GM21423 (cell line): ENCODE results near the gene EIF3J.

Experiments used
- ATAC-seq: cut with Tn5 transposase; IDR thresholded peaks from one replicate; pipeline ENCODE4 v1.9.1; 2021; ENCODE audit warnings: mild to moderate bottlenecking, moderate library complexity; ENCODE audit not compliant: unreplicated experiment

Gene EIF3J

DNA sequence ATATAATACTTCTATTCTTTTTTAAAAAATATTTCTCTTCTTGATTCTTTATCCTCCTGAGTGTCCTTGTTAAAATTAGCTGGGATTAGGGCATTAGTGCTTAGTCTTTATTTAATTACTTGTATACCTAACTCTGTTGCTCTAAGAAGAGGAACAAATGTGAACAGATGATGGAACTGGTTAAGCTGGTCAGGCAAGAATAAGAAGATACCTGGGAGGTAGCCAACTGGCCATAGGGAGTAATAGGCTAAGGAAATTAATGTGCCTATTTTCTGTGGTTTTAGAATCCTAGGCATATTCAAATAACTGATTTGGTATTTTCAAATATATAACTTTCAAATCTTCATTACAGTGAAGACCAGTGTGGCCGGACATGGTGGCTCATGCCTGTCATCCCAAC, 54.4 kb downstream of the EIF3J start:
- no peak for ATAC-seq

DNA sequence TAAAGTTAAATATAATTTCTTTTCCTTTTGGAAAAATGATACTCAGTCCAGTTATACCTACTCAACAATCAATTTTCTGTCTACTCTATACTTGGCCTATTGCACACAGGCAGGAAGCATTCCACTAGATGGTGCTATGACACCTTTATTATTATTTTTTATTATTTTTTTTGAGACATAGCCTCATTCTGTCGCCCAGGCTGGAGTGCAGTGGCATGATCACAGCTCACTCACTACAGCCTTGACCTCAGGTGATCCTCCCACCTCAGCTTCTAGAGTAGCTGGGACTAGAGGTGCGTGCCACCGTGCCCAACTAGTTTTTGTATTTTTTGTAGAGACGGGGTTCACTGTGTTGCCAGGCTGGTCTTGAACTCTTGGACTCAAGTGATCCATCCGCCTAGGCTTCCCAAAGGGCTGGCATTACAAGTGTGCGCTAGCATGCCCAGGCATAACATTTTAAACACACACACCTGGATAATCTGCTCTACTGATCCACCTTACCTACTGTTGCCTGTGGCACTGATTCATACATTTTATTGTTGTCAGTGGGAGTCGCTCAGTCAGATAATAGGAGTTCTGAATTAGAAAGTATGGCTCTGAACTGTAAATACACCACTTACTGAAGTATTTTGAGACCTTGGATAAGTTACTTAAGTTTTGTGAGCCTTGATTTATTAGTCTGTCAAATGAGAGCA, 56.2 kb downstream of the EIF3J start:
- ATAC-seq = no peak

DNA sequence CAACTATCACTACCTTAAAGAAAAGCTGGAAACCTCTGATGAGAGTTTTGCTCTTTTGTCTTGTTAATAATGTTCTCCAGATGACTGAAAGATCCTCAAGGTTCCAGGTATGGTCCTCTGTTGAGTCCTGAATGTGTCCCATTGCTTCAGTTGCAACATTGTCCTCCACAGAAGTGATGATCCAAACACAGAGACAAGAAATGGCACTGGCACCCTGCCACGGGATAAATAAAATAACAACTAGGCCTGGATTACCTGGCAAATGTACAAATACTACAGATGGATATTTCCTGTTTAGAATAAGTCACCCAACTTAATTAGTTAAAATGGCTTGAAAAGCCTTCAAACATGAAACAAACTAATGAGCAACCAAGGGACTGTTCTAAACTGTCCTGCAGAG, 58.3 kb downstream of the EIF3J start:
- no peak for ATAC-seq

DNA sequence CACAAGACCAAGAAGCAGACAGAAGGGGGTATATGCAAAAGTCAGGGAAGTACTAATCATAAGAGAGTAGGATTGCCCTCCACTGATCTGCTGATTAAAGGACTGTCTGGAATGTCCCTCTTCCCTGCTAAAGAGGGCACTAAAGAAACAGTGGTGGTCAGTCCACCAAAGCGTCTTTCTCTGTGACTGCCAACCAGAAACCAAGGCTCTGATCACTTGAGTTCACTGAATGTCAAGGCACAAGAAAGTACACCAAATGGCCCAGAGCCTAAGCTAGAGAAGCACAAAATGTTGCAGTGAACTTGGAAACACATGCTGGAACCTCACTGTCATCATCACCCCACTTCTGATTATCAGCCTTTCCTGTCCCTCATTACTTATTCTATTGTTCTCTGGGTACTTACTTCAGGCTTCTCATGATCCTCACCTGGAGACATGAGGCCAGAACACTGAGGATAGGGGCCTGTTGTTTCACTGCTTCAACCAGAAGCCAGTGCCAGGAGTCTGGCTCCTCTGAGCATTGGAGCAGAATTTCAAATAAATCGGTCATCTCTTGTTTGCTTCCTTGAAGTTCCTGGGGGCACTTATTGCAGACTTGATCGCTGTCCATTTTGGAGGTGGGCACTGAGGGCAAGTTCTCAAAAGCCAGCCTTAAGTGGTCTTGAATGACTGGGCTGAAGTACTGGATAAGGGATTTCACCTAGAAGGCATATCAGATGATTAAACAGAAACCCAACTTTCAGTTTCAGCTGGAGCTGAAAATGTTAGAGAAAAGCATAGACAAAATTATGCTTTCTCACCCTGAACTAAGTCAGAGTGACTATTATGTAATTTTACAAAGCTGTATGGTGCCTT, 58.9 kb downstream of the EIF3J start:
- no peak for ATAC-seq

DNA sequence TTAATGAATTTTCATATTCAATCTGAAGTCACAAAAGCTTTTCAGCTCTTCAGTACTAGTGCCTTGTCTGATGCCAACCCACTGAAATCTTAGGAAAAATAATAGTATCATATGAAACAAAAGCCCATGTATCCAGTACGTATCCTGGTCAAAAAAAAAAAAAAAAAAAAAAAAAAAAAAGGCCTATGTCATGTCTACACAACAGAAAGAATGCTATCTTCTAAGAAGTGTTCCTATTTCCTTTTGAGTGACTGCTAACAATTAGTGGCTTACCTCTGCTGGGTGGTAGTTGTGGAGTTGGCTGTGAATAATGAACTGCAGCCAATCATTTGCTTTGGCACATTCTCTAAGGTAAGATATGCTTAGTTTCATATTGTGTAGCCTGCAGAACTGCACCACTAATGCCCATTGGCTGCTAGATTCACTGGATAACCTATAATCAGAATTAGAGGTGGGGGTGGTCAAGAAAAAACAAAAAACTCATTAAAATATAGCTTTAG, 59.6 kb downstream of the EIF3J start:
- no peak for ATAC-seq

DNA sequence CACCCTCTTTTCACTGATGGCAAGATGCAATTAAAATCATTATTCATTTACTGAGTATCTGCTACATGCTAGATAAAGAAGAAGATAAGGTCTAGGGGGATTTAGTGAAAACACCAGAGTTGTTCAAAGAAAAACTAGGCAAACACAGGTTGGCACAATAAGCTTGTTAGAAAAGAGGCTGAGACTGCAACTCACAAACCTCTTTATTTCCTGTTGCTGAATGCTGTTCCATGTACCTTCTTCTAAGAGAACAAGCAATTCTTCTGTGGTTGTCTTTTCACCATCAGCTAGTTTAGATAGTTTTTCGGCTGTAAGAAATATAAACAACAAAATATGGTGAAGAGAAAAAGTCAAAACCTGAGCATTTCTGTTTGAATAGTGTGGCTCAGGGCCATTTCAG, 61.1 kb downstream of the EIF3J start:
- no peak for ATAC-seq

DNA sequence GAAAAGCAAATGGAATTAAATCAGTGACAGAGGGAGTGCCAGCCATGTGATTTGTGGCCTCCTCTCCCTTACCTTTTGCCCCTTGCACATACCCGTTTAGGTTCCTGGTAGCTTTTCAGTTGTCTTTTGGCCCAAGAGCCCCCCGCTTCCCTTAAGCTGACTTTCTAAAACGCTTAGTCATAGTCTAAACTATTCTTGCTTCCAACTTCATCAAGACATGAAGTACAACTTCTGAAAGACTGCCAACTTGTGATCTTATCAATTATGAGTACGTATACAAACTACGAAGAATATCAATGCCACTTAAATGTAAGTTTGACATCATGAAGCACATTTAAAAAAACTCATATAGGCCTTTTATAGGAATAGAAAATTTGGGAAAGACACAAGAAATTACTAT, 61.9 kb downstream of the EIF3J start:
- ATAC-seq = no peak

DNA sequence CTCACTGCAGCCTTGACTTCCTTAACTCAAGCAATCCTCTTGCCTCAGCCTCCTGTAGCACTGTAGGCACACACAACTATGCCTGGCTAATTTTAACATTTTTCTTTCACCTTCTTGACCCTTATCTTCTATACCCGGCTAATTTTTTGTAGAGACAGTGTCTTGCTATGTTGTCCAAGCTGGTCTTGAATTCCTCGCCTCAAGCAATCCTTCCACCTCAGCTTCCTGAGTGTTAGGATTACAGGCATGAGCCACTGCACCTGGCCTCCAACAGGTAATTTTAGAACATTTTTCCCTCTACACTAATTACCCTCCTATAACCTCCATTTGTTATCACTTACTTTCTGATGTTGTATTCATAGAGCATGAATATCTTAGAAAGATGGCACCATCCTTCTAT, 66.2 kb downstream of the EIF3J start:
- ATAC-seq = no peak

DNA sequence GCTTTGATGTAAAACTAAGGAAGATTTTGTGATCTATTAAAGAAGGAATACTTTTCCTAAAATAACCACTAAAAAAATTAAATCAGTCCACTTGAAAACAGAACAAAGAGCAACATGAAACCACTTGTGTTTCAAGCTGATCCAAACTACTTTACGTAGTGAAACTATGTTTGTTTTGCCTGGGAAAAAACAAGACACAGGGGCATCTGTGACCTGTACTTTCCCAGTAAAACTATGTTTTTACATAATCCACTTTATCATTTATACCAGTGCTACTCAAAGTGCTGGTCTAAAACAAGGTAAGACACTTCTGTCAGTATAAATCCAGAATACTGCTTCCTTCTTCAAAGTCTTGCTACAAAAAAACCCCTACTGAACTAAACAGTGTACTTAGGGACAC, 69.8 kb downstream of the EIF3J start:
- ATAC-seq = no peak
